Hindlimb muscle (tissue), 1 donor: ENCODE data around the gene MS4A1. TPM values are rescaled to one million over a fixed set of nuclear protein-coding genes. Genes with fewer than 3 reads are reported as not detected.
A peak's percentile ranks its signal among the peaks of the same experiment; 100 is the strongest.
"Not testable (repeated sequence)": the region's sequence is repeated elsewhere in the genome, so short reads cannot be mapped to it uniquely, and the experiment has no call there.

Source experiments
- DNase-seq: peaks from one replicate; pipeline ENCODE4 v3.0.0-alpha.2; 2013
- polyA plus RNA-seq: library from polyadenylated mRNA; unstranded; fragments of 120-200 nt; gene quantifications from one replicate; pipeline ENCODE4 v1.2.1, GENCODE V29; 2013; ENCODE audit not compliant: insufficient read length

Gene MS4A1
- polyA plus RNA-seq, 1 donor: 0.31 TPM

GRCh38 chr11:60504219-60504905, 48.7 kb downstream of the MS4A1 start:
- DNase-seq: no peak

GRCh38 chr11:60509609-60510008, 54.0 kb downstream of the MS4A1 start:
- not testable (repeated sequence) for DNase-seq

DNA sequence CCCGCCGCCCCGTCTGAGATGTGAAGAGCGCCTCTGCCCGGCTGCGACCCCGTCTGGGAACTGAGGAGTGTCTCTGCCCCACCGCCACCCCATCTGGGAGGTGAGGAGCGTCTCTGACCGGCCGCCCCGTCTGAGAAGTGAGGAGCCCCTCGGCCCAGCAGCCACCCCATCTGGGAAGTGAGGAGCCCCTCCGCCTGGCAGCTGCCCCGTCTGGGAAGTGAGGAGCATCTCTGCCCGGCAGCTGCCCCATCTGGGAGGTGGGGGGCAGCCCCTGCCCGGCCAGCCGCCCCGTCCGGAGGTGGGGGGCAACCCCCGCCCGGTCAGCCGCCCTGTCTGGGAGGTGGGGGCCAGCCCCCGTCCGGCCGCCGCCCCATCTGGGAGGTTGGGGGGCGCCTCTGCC, 54.6 kb downstream of the MS4A1 start:
- DNase-seq: not testable (repeated sequence)

GRCh38 chr11:60511393-60511792, 55.7 kb downstream of the MS4A1 start:
- DNase-seq: no peak

DNA sequence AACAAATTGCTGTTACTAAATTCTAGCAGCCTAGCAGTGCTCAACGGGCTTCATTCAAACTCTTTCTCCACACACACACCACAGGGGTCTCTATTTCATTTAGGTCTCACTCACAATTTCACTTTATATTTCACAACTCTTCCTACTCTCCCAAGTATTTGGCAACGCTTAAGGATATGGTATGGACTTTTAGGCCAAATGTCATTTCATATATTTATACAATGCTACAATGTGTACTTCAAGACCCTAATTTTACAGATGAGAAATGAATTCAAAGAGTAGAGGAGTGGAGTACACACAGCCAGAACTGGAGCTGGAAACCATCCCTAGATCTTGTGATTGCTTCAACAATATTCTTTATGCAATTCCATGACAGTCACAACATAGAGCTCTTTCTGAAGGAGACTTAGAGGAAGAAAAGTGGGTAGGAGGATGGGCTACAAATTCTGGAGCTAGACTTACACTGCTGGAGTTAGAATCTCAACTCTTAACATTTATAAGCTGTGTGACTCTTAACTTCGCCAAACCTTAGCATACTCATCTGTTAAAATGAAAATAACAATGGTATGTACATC, 57.1 kb downstream of the MS4A1 start:
- peak; percentile 23 for DNase-seq

DNA sequence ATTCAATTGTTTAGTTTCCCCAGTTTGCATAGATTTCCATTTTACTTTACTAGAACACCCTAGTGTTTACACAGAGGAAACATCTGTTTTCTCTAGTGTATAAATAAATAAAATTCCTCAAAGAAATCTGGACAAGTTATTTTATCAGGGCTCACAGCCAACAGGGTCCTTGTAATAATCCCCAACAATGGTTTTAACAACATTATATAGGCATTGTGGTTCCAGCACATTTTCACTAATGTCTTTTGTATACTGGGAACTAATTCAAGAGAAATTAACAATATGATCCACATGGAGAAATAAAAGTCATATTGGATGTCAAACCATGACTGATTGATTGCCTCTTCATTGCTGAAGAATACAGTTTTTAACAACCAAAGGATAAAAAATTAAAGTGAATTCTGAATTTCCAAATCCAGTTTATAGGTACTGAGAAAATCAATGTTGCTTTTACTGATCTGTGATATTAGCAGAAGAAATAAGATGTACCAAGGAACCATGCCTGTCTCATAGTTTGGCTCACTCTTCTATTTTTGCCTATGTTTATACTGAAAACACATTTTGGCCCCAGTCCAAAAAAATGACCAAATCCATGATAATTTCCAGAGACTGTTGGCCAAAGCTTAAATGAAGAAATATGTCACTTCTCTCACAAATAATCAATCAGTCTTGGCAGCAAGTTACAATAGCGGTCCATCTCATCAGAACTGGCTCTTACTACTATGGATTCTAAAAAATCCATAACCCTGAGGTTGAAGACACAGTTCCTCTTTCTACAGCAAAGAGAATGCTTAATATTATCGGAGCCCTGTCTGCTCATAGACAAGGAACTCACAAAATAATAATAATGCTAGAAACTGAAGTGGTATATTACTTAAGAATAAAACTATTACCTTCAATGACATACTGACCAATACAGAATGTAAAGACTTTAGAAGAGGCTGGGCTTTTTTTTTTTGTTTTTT, 58.1 kb downstream of the MS4A1 start:
- DNase-seq: peak; percentile 43

DNA sequence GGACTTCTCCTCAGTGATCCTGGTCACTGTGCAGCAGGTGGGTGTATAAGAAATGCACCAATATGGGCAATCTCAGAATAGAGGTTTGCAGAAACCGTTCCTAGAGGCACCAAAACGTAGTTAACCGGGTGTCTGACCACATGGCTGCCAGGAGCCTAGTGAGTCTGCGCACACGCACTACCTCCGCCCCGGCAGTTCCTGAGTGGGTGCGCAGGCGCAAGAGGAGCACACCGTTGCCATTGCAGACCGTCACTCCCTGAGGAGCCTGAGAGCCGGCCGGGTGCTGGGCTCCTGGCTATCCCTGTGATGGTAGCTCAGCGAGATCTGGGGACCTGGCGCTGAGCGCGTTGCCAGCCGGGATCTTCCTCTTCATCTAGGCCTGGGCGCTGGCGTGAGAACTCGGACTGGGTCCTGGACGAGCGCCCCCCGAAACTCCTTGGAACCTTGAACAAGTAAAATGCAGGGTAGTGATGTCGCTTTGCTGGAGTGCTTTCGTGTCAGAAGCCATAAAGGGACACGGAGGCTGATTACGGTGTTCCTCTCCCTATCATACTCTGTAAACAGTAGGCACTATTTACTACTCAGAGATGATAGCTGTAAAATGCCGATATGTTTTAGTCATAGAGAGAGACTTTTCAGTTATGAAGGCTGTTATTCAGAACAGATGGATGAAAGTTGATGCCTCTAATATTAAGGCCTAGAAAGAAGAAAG, 59.7 kb downstream of the MS4A1 start, which contains the start of gene MS4A13:
MS4A13 (plus strand) TSS at position 249 of the 712 bp plus-strand sequence. CDS start 2,692 bp downstream, outside the sequence.
- no peak for DNase-seq

Other genes with a start within 250 kb of the MS4A1 start
- 2.0 TPM for gene MS4A4E, start 212.7 kb upstream of the MS4A1 start, polyA plus RNA-seq
- 7.9 TPM for gene MS4A4A, start 175.2 kb upstream of the MS4A1 start, polyA plus RNA-seq
- not detected for gene MS4A6E, start 128.6 kb upstream of the MS4A1 start, polyA plus RNA-seq
- gene MS4A7, start 77.3 kb upstream of the MS4A1 start, polyA plus RNA-seq: 15.1 TPM
- 0.65 TPM for gene MS4A14, start 59.4 kb upstream of the MS4A1 start, polyA plus RNA-seq
- not detected for gene MS4A5, start 26.3 kb upstream of the MS4A1 start, polyA plus RNA-seq
- gene MS4A12, start 36.9 kb downstream of the MS4A1 start, polyA plus RNA-seq: not detected
- not detected for gene MS4A13, start 59.5 kb downstream of the MS4A1 start, polyA plus RNA-seq
- gene MS4A8, start 243.8 kb downstream of the MS4A1 start, polyA plus RNA-seq: 5.6 TPM